HPDE6-E6E7 (cell line): ENCODE data around the gene FBXO15.

Experiments used
- DNase-seq: peaks from one replicate; pipeline ENCODE4 v3.0.0; 2011; ENCODE audit warnings: missing footprints; ENCODE audit errors: extremely low spot score

The FBXO15 gene

GRCh38 chr18:74062037-74062436 is 85.6 kb downstream of the FBXO15 start:
- no peak for DNase-seq

GRCh38 chr18:74060579-74060978 is 87.1 kb downstream of the FBXO15 start:
- no peak for DNase-seq

GRCh38 chr18:74050807-74051206 is 96.8 kb downstream of the FBXO15 start:
- DNase-seq = no peak

- DNase-seq = no peak
These were observed 106.9 kb downstream of the FBXO15 start for GRCh38 chr18:74040459-74041332.

GRCh38 chr18:74040008-74040407 is 107.6 kb downstream of the FBXO15 start:
- DNase-seq = no peak

GRCh38 chr18:74029161-74029560 is 118.5 kb downstream of the FBXO15 start:
- no peak for DNase-seq
